Activated CD8-positive, alpha-beta memory T cell treated with anti-CD3 and anti-CD28 coated beads for 24 hours (primary cell): ENCODE data around the gene SARS1.

Source experiments
- DNase-seq: peaks from one replicate; pipeline ENCODE4 v3.0.0-alpha.2; 2020

Gene SARS1

GRCh38 chr1:109251277-109252166 lies 37.8 kb downstream of the SARS1 start:
- DNase-seq = no peak

- no peak for DNase-seq
Measured at GRCh38 chr1:109252167-109252892, 38.6 kb downstream of the SARS1 start.

DNA sequence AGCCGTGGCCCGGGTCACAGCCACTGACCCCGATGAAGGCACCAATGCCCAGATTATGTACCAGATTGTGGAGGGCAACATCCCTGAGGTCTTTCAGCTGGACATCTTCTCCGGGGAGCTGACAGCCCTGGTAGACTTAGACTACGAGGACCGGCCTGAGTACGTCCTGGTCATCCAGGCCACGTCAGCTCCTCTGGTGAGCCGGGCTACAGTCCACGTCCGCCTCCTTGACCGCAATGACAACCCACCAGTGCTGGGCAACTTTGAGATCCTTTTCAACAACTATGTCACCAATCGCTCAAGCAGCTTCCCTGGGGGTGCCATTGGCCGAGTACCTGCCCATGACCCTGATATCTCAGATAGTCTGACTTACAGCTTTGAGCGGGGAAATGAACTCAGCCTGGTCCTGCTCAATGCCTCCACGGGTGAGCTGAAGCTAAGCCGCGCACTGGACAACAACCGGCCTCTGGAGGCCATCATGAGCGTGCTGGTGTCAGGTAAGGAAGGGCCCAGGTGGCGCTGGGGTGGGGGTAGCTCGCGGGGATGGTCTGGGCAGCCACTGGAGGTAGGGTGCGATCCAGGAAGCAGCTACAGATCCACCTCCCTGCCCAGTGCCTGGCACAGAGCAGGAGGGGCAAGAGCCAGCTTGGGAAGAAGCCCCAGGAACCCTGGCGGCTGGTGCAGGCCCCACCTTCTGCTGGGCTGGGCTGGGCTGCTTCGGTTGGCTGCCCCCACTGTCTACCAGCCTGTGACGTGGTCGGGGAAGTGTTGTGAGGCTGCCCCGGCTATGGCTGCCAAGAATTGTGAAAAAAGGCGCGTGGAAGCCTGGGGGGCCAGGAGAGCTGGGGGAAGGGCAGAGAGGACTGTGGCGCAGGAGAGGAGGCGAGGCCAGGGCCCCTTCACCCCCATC lies 39.4 kb downstream of the SARS1 start:
- DNase-seq = no peak

DNA sequence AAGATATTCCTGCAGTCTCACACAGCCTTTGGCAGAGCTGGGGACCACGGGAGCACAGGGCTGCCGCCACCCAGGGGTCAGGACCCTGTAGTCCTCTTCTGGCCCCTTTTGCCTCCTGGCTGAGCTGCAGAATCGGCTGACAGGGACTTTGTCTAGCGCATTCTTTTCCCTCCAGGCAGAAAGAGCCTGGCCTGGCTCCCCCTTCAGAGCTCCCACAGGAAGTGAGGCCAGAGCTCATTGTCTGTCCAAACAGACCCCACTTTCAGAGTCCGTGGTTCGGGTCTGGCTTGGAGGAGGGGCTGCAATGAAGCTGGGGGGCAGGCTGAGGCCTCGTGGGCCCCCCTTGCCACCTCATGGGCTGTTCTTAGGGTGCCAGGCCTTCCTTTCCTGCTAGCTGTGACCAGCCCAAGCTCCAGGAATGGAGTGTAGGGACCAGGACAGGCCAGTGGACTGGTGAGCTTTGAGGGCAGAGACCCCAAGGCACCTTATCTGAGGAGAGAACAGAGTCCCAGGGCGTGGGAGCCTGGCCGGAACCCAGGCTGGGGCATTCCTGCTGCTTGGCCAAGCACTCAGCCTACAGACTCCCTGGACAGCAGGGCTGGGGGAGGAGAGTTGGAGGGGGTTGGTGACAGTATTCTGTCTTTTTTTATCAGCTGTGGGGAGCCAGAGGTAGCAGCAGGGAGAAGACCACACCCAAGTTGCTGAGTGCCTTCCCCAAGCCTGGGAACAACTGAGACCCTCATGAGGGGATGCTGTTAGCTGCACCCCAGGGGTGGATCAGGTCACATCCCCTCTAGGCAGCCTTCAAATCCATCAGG lies 40.3 kb downstream of the SARS1 start:
- DNase-seq = no peak

GRCh38 chr1:109254621-109255096 lies 40.9 kb downstream of the SARS1 start:
- DNase-seq = no peak

- DNase-seq = no peak
Measured at GRCh38 chr1:109255097-109255651, 41.5 kb downstream of the SARS1 start.

GRCh38 chr1:109255678-109256077 lies 42.0 kb downstream of the SARS1 start:
- DNase-seq = no peak

- no peak for DNase-seq
Measured at GRCh38 chr1:109256085-109256484, 42.4 kb downstream of the SARS1 start.

DNA sequence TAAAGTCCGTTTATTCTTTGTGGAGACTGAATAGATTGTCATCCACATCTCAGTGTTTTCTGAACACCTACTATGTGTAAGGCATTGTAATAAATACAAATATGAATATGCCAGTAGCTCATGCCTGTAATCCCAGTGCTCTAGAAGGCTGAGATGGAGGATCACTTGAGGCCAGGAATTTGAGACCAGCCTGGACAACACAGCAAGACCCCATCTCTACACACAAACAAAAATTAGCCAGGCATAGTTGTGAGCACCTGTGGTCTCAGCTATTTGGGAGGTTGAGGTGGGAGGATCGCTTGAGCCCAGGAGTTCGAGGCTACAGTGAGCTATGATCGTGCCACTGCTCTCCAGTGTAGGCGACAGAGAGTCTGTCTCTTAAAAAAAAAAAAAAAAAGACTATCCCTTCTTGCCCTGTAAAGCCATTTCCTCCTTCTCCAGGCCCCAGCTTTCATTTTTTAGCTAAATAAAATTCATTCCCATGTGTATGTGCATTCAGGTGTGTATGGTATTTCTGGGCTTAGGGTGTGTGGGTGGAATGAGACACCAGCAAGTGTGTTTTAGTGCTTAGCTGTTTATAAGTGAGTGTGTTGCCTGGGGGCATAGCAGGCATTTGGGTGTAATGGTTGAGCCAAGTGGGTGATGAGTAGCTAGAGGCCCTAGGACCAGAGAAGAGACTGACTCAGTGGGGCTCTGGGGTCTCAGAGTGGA lies 43.4 kb downstream of the SARS1 start:
- no peak for DNase-seq

GRCh38 chr1:109257682-109258421 lies 44.1 kb downstream of the SARS1 start:
- DNase-seq = no peak

- DNase-seq = no peak
Measured at GRCh38 chr1:109258481-109259466, 45.1 kb downstream of the SARS1 start.

DNA sequence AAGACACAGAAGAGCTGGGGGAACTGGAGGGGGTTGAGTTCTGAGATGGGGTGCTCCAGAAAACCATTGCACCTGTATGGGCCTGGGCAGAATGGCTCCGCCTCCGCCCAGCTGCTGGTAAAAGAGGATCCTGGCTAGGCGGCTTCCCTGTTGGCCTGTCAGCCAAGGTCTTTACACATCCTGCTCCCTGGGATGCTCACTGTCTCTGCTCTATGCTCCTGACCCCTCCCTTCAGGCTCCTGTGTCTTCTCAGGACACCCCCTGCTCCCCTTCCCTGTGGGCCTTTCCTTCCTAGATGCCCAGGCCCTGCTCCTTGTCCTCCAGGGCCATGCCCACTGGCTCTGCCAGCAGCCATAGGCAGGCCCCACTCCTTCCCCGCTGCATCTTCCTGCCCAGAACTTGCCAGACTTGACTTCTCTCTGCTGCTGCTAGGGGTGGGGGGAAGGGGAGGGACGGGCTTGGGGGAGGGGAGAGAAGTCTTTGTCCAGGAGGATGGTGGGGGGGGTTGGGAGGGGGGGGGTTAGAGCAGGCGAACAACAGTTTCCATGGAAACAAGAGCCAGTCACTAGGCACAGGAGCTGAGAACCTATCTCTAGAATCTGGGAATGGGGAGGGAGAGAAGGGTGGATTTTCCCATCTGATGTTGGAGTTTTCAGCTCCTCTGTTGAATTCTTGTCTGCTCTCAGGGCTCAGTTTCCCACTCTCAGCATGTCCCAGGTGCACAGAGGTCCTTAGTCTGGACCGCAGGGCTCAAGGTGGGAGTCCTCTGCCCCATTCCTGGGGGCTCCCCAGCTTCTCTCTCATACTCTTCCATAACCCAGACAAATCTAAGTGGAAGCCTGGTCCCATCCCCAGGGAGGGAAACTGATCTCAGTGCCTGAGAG lies 46.2 kb downstream of the SARS1 start:
- no peak for DNase-seq

GRCh38 chr1:109261006-109261405 lies 47.3 kb downstream of the SARS1 start:
- DNase-seq = no peak

DNA sequence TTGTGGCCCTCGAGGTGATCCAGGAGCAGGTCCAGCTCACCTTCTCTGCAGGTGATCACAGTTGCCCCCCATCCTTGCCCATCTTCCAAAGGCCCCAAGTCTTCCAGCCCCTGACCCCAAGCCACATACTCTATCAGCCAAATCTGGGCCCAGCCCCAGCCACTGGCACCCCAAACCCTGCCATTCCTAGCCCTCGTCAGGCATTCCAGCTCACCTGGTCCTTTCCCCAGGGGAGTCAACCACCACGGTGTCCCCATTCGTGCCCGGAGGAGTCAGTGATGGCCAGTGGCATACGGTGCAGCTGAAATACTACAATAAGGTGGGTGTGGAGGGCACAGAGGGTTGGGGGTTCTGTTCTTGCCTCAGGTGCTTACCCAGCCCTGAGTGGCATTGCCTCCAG lies 47.9 kb downstream of the SARS1 start:
- no peak for DNase-seq

GRCh38 chr1:109262231-109263055 lies 48.7 kb downstream of the SARS1 start:
- DNase-seq = no peak

- DNase-seq = no peak
Measured at GRCh38 chr1:109263234-109263596, 49.5 kb downstream of the SARS1 start.
